Endometrial microvascular endothelial cells (primary cell): Measurements from ENCODE around the gene ZBTB16. TPM values are rescaled to one million over a fixed set of nuclear protein-coding genes. Genes with fewer than 3 reads are reported as not detected.

ENCODE experiments used
- in situ Hi-C: cut with HindIII; loops from 2 replicates; pipeline ENCODE4 v1.10.0; 2017; ENCODE audit warnings: low sequenced_read_pairs, low pct_unique_long_range_greater_than_20kb; ENCODE audit errors: inconsistent ontology term
- total RNA-seq: library from RNA; depleted of rRNA; stranded (reverse); fragments of >200 nt; gene quantifications from one replicate; pipeline ENCODE4 v1.2.3, GENCODE V29; 2015; ENCODE audit errors: inconsistent ontology term

ZBTB16 gene
- total RNA-seq, 1 donor from 2014 or later = 25.9 TPM

DNA sequence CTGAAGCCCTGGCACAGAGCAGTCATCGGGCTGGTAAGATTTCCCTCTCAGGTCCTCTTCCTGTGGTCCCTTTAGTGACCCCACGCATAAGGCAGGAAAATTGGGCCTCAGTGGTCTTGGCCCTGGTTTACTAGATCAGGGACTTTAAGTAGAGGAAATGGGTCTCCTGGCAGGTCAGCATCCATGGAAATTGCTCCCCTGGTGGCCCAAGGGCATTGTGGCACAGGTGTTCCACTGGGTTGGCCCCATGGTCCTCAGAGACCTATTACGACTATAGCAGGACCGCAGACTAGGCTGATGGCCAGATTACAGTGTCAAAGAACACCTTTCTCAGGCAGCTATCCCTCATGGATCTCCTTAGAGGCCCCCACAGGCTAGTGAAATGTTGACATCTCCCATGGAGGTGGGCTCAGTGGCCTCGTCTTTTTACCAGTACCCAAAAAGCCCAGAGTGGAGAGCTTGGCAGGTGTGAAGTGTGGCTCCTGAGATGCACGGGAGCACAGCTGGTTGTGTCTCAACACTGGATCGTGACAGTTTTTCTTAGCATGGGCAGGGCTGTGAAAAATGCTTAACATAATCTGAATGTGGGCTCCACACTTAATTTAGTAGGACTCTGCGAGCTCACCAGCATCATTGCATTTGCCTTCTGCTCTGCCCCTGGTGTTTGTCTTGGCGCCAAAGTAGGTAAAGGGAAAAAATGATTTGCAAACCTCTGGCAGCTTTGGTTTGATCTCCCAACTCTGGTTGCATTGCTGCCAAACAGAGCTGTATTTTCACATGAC, 74.2 kb downstream of the ZBTB16 start:
- in situ Hi-C loops = no loop called here

DNA sequence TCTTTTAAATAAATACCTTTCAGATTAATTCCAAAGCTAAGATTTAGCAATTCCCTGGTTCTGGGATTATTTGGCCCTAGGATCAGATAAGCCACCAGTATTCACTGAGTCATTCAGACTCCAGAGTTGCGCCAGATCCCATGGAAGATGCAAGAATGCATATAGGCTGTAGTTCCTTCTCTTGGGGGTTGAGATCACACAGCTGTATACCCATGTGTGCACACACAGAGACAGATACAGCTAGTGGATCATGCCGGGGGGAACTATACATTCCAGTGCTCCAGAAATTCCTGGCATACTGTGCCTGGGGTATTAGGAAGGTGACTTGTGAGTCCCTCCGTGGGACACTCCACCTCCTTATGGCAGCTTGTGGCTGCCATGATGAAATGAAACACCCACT, 75.4 kb downstream of the ZBTB16 start:
- in situ Hi-C loops = no loop called here

DNA sequence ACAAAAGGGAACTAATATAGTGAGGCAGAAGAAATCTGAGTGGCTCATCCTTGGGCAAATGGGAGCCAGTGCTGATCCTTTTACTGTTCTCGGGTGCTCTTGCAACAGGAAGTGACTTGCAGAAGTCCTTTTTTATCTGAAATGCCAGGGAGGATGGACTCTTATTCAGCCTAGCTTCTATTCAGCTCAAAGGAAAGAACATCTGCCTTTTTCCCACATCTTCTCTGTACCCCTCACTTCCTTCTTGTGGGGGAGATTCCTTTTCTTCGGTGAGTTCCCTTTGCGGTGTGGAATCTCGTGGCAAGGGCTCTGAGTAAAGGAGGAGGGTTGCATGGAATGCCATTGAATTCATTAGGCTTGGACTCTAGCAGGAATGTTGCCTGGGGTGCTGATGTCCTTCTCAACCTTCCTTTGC, 76.2 kb downstream of the ZBTB16 start:
- in situ Hi-C loops = no loop called here

DNA sequence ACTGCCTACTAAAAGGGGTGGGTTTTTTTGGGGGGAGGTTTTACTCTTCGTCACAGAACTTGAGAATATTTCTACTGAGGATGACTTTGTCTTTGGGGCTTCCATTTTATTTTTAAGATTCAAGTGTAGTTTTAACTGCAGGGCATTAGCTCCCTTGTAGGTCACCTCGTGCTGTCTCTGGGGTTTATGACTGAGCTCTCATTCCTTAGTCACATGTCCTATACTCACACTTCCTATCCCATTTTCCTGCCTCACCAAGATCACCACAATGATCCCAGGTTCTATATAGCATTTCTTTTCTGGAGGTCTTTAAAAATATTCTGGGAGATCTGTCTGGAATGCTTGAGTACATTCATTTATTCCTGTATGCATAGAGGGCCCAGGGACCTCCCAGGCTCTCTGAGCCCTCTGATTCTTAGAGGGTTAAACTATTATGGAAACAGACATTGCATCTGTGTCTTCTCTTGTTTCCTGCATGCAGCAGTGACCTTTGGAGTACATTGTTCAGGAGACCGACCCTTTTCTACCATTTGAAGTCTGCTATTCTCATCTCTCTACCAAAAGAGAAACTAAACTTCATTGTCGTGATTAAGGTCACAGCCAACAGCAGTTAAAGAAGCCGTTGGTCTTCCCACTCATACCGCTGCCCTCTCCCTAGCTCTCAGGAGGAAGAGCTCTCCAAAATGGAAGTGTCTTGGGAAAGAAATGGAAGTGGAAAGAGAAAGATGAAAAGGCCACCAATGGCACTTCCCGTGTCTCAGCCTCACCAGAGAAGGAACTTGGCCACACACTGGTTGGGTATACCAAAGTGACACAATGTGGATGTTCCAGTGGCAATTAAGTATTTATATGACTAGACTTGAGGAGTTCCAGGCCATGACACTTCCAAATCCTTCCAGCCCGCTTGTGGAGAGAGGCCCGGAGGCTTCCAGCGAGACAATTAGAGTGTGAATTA, 77.5 kb downstream of the ZBTB16 start:
- in situ Hi-C loops = no loop called here

DNA sequence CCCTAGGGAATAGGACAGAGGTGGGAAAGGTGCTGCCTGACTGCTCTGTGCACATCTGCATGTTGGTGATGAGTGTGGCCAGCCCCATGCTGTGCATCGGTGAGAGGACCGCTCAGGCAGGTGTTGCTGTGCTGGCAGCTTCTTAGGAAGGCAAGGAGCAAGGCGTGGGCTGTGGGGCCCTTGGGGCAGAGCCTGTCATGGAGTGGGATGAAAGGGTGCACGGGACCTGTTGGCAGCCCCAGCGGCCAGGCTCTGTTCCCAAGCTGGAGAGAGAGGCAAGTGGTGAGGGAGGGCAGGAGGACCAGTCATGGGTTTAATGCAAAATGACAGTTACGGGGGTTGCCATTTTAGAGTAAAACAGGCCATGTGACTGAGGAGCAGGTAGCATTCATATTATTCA, 78.3 kb downstream of the ZBTB16 start:
- in situ Hi-C loops = no loop called here

DNA sequence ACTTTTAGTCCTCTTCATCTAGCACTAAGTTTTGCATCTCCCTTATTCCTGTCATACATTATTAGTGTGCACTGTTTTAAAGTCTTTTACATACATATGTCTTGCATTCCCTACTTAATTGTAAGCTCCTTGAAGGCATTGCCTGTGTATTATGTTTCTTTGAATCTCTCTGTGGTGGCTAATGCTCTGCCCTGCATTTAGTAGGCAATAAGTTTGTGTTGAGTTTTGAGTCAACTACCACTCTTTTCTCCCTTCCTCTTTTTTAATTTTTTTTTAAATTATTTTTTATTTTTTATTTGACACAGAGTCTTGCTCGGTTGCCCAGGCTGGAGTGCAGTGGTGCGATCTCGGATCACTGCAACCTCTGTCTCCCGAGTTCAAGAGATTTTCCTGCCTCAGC, 78.9 kb downstream of the ZBTB16 start:
- in situ Hi-C loops = no loop called here

DNA sequence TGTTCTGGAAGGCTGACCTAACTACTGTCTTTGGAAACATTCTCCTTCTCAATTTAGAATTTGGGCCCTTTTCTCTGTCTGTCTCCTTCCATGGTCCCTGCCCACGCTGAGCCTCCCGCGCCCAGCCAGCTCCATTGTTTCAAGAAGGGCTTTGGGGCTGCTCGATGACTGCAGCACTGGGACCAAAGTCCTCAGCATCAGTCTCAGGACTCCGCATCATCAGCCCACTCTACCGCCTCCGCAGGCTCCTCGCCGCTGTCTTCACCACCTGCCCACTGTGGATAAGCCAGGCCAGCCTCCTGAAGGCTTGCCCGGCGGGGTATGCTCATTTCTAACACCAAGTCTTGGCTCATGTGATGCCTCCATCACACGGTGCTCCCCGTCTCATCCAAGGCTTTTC, 81.3 kb downstream of the ZBTB16 start:
- in situ Hi-C loops = no loop called here

DNA sequence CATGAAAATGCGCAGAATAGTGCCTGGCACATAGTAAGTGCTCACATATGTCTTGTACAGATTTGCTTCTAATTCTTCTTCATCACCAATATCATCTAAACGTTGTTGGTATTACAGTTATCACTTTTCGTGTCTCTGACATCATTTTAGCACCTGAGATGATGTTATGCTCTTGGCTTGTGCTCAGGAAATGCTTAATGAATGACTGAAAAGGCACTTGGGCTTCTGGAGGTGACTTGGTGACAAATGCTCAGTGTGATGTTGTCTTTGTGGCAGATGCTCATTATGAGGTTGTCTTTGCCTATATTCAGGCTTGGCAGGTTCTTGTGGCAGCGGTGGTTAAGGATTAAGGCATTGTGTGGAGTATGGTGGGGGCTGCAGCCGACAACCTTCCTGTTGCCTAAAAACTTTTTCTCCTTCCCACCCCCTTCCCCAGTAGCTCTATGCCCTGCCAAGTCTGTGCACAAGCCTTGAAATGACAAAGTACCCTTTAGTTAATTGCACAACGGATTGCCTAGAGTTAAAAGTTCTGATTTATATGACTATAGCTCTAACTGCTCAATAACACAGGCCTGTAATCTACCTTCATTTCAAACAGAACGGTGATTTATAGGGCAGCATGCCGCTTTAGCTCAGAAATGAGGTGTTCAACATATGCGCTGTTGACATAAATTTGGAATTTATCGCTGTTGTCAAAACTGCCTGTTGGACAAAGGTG, 82.5 kb downstream of the ZBTB16 start:
- in situ Hi-C loops = no loop called here

DNA sequence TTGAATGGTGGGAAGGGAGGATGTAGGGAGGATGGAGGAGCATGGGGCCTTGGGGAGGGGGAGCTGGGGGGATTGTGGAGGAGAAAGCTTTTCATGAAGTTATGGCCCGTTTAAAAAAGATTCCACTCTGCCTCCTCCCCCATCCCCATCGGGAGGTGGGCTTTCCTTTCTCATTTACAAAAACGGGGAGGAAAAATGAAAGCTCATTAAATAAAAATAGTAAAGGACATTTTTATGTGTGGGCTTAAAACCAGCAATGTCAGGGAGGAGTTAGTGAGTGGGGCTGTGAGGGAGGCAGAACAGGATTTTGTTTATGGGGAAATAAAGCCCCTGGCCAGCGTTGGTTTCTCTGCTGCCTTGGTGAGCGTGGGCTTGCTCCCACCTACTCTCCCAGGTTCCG, 83.2 kb downstream of the ZBTB16 start:
- in situ Hi-C loops = no loop called here

DNA sequence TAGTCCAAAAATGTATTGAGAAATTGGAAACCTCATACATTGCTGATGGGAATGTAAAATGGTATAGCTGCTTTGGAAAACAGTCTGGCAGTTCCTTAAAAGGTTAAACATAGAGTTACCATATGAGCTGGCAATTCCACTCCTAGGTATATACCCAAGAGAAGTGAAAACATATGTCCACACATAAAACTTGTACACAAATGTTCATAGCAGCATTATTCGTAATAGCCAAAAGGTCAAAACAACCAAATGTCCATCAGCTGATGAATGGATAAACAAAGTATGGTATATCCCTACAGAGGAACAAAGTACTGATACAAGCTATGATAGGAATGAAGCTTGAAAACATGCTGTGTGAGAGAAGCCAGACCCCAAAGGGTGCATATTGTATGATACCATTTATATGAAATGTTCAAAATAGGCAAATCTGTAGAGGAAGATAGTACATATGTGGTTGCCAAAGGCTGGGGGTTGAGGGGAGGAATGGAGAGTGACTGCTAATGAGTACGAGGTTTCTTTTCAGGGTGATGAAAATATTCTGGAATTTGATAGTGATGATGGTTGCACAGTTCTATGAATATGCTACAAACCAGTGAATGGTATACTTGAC, 85.8 kb downstream of the ZBTB16 start:
- in situ Hi-C loops = no loop called here

DNA sequence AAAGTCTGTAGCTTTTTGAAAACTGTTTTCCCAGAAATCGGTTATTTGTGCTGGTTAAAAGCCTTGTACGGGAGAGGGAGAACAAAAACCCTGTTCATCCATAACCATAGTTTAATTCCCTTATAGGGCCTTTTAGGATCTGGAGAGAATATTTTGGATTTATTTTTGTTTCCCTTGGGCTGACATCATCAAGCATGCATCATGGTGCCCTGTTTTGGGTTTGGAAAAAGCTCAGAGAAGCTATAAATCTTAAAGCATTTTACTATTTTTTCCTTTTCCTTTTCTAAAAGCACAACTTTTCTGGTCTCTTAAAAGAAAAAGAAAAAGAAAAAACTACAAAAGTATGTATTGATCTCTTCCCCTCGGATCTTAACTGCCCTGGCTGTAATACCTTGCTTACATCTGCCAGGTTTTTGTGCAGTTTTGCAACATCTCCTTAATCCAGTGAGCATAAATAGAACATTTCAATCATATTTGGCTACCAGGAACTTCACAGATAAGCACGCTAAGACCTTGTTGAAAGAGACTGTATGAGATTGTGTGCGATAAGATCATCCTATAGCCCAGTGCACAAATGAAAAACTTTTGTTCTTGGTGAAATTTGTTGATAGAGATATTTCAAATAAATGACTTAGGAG, 88.0 kb downstream of the ZBTB16 start:
- in situ Hi-C loops = no loop called here

DNA sequence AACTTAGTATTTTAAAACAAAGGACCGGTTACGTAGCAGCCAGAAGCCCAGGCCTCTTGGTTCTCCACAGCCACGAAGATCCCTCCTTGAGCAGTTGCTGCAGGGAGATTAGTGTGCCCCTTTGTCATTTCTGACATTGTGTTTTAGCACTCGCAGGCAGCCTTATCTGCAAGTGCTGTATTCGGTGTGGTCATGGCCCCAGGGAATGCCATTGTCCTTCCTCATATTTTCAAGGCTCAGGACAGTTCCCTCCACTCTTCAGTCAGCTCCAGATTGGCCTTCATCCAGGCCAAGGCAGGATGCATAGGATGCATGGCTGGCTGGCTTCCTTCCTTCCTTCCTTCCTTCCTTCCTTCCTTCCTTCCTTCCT, 88.5 kb downstream of the ZBTB16 start:
- in situ Hi-C loops = no loop called here

DNA sequence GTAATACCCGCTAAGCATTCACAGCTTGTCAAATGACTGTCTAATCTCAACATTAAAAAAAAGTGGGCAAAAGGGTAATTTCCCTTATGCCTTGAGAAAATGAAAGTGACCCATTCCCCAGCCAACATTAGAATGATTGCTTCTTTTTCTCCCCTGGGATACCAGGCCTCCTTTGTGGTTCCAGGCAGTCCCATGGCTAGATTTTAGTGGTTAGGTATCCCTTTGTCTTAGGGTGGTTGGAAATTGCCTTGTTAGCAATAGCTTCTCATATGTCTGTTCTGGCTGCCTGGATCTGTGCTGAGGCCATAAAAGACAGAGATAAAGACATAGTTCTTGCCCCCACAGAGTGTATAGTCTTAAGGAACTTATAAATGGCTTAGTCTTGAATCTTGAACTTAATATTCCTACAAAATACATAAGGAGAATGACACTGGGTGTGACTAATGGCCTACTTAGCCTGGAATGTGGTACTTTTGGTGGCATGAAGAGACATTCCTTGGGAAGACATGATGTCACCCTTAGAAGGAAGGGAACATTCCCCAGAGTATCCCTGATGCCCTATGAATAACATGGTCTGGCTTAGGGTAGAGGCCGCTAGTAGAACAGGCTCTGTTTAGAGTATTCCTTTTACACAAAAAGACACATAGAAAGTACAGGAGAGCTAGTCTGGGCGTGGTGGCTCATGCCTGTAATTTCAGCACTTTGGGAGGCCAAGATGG, 90.3 kb downstream of the ZBTB16 start:
- in situ Hi-C loops = no loop called here

DNA sequence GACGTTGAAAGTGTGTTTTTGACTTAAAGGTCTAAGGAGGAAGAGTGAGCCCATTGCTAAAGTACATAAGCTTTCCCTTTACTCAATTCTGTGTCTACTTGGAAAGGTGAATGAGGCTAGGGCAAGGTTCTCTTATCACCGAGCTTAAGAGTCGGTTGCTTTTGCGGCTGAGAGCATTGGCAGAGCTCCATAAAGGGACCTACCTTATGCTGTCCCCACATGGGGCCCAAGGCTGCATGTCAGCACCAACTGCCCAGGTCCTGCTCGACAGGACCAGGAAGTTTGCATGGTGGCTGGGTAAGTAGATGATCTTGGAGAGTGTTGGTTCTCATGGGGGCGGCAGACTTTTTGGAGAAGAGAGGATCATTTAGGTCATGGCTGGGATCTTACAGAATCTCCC, 91.2 kb downstream of the ZBTB16 start:
- in situ Hi-C loops = no loop called here

DNA sequence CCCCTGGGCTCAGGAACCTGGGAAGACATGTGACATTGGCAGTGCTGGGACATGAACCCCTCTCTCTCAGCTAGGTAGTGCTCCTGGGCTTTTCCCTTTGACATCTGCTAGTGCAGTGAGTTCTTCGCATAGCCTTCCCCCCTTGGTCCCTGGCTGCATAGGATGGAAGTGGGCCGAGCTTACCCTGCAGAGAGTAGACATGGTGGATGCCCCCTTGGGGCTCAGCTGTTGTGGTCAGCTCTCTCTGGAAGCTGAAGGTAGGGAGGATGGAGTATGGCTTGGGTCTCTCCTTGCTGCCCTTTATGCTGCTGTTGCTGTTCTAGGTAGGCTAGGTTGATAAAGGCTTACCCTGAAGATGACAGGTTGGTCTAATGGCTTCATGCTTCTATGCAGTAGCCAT, 92.1 kb downstream of the ZBTB16 start:
- in situ Hi-C loops = no loop called here

DNA sequence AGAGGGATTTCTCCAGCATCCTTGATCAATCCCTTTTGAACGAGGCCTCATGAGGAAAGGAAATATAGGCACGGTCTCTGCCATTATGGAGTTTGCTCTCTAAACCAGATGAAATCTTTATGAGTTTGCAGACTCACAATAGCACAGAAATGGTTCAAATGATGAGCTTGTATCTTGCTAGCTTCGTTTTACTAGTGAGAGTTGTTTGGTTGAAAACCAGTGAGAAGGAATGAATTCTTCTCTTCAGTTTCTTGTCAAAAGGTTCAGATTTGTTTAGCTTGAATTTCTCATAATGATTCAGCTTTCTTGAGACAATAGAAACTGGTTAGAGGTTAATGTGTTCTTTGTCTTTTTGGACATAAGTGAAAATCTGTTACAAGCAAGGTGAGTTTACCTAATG, 92.7 kb downstream of the ZBTB16 start:
- in situ Hi-C loops = no loop called here

DNA sequence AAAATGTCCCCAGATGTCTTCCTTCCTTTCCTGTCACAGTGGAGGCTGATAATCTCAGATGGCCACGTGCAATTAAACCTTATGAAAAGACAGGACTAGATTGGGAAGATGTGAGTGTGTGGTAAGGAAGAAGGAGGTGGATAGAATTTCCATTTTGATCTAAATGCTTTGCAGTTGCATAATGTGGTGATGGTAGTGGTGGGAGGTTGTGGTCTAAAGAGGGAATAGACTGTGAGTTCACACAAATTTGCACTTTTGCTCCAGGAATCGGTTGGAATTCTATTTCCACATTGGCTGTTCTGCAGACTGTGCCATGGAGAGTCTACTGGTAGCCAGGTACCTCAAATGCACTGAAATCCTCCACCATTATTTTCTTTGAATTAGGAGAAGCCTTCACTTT, 93.3 kb downstream of the ZBTB16 start:
- in situ Hi-C loops = no loop called here

DNA sequence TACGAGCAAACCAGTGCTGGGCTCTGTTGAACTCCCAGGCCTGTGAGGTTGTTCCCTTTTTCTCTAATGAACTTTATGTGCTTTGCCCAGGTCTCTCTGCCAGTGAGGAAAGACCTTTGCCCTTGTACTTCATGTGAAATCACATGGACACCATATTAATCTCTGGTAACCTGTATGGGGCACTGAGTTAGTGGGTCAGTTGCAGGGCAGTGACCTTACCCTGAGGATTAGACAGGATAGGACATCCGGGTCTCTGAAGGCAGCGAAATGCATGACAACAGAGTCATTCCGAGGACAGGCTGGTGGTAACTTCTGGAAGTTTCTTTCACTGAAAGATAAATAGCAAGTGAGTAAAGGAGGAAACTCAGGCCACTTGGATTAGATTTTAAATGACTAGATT, 93.7 kb downstream of the ZBTB16 start:
- in situ Hi-C loops = no loop called here
